Nephron progenitor cell (in vitro differentiated cells): ENCODE results near the gene PKDCC.

ENCODE experiments used
- DNase-seq: peaks from one replicate; pipeline ENCODE4 v3.0.0; 2021
- H3K27ac Mint-ChIP-seq: 2 replicates; pipeline ENCODE4 v1.8.0; 2021; ENCODE audit warnings: mild to moderate bottlenecking, moderate library complexity, mixed read lengths
- H3K27me3 Mint-ChIP-seq: 2 replicates; pipeline ENCODE4 v1.8.0; 2021; ENCODE audit warnings: mild to moderate bottlenecking, low read depth, mixed read lengths; ENCODE audit not compliant: poor library complexity
- H3K36me3 Mint-ChIP-seq: 2 replicates; pipeline ENCODE4 v1.8.0; 2021; ENCODE audit warnings: low read depth, mixed read lengths
- H3K4me1 Mint-ChIP-seq: 2 replicates; pipeline ENCODE4 v1.8.0; 2021; ENCODE audit warnings: mixed read lengths
- H3K4me3 Mint-ChIP-seq: 2 replicates; pipeline ENCODE4 v1.8.0; 2021; ENCODE audit warnings: mild to moderate bottlenecking, moderate library complexity, mixed read lengths
- H3K9me3 Mint-ChIP-seq: 2 replicates; pipeline ENCODE4 v1.8.0; 2021; ENCODE audit warnings: mild to moderate bottlenecking, moderate library complexity, mixed read lengths
- TF ChIP-seq, protein P1 (sequence below): fragments of 200-600 bp; sonication (generic); IDR thresholded peaks from 2 replicates; pipeline ENCODE4 v1.5.0; 2021; ENCODE audit warnings: antibody characterized with exemption

The PKDCC gene

DNA sequence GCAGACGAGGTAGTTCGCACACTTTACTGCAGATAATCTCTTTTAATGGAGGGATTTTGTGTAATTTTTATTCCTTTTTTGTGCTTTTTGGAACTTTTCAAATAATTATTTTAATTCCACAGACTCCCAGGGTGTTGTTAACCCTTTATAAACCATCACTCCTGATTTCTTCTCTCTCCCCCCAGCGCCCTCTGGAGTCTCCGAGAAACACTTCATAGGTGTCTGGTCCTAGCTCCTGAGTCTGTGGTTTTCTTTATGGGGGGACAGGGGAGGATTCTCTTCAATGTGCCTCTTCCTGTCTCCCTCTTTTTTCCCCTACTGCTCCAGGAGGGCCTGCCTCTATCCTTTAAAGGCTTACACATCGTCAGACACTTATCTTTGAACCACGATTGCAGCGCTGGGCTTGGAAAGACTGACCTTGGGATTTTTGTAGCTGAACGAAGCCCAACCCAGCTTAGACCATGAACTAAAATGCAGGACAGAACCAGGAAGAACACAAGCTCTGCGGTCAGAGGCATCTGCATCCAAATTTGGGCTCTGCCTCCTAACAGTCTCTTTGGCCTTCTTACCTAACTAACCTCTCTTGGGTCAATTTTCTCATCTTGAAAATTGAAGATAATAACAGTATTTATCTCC lies 7.1 kb upstream of the PKDCC start:
- Mint-ChIP-seq H3K27me3 (peaks cover 80% of the 10 kb centered on the region), H3K4me1 (peaks cover 52% of the 10 kb centered on the region), H3K4me3 (no peak overlapping the region), H3K9me3 (peaks cover 5% of the 10 kb centered on the region), H3K27ac (no peak overlapping the region), H3K36me3 (peaks cover 4% of the 10 kb centered on the region)
- TF ChIP-seq, protein P1, sequence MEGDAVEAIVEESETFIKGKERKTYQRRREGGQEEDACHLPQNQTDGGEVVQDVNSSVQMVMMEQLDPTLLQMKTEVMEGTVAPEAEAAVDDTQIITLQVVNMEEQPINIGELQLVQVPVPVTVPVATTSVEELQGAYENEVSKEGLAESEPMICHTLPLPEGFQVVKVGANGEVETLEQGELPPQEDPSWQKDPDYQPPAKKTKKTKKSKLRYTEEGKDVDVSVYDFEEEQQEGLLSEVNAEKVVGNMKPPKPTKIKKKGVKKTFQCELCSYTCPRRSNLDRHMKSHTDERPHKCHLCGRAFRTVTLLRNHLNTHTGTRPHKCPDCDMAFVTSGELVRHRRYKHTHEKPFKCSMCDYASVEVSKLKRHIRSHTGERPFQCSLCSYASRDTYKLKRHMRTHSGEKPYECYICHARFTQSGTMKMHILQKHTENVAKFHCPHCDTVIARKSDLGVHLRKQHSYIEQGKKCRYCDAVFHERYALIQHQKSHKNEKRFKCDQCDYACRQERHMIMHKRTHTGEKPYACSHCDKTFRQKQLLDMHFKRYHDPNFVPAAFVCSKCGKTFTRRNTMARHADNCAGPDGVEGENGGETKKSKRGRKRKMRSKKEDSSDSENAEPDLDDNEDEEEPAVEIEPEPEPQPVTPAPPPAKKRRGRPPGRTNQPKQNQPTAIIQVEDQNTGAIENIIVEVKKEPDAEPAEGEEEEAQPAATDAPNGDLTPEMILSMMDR, result no peak
- no peak for DNase-seq

DNA sequence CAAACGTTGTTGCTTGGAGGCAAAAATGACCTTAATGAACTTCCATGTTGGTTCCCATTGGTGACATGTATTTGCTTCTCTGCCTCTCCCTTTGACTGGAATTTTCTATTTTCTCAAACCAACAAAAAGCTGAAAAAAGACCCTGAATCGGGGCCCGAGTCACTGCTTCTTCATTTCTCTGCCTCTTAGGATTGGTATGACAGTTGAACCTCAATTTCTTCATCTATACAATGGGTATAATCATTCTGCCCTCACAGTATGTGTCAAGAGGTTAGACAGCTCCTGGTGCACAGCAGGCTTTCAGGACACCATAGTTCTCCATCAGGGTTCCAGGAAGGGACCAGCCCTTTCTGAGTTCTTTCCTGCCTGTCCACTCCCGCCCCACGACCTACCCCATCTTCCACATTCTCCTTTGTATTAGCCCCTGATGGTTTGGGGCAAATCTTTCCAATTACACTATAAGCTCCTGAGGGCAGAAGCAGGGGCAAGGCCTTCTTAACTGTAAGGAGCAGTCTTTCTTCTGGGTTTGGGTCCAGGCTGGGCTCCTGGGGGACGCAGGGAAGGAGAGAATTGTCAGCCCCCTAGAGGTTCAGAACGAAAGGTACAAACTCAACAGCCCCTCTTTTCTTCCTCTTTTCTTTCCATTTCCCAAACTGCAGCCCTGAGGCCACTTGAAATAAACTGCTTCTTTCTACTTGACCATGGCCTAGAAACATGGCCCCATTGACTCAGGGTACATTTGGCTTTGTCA lies 6.3 kb upstream of the PKDCC start:
- TF ChIP-seq, protein P1, result no peak
- no peak for DNase-seq
- Mint-ChIP-seq H3K9me3 (peaks cover 5% of the 10 kb centered on the region), H3K27me3 (peaks cover 74% of the 10 kb centered on the region), H3K27ac (no peak overlapping the region), H3K4me3 (no peak overlapping the region), H3K4me1 (peaks cover 60% of the 10 kb centered on the region), H3K36me3 (peaks cover 4% of the 10 kb centered on the region)

DNA sequence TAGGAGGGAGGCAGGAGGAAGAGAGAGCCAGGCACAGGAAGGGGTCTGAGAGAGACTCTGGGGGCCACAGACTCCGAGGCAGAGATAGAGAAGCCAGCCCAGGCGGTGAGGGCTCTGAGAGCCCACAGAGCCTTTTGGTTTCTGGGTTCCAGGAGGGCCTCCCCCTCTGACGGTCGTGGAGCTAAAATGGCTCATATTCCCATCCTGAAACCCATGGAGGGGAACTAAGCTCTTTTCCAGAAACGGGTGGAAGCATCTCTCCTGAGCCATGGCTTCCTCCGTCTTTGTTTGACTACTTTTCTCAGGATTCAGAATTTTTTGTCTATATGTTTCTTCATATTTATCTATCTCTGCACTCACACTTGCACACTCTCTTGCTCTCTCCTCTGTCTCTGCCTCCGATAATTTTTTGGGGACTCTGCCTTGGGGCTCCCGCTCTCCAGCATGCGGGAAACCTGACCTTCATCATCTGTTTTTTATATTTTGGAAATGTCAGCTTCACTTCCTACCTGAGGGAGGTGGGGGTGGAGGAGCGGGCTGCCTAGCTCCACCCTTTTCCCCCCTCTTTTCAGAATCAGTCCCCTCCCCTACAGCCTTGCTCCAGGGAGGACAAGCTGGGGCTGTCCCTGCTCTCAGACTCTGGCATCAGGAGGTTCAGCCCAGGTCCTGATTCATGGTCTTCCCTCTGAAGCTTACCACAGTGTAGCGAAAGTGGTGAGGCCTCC lies 5.0 kb upstream of the PKDCC start:
- Mint-ChIP-seq H3K4me1 (peaks cover 58% of the 10 kb centered on the region), H3K4me3 (peak overlapping the region; percentile 41), H3K36me3 (peaks cover 4% of the 10 kb centered on the region), H3K27ac (no peak overlapping the region), H3K9me3 (no peaks in the 10 kb centered on the region), H3K27me3 (peaks cover 70% of the 10 kb centered on the region)
- DNase-seq, result no peak
- TF ChIP-seq, protein P1, result no peak

DNA sequence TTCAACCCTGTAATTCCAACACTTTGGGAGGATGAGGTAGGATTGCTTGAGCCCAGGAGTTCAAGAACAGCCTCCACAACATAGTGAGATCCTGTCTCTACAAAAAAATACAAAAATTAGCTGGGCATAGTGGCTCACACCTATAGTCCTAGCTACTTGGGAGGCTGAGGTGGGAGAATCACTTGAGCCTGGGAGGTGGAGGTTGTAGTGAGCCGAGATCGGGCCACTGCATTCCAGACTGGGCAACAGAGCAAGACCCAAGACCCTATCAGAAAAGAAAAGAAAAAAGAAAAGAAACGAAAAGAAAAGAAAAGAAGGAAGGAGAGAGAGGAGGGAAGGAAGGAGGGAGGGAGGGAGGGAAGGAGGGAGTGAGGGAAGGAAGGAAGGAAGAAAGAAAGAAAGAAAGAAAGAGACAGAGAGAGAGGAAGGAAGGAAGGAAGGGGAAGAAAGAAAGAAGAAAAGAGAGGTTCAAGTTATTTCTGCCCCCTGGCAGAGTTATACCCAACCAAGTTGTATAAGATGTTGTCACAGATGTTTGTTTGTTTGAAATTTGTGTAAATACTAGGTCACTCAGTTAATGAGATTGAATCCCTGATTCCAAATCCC lies 3.9 kb upstream of the PKDCC start:
- Mint-ChIP-seq H3K9me3 (no peaks in the 10 kb centered on the region), H3K4me3 (no peak overlapping the region), H3K4me1 (peaks cover 61% of the 10 kb centered on the region), H3K36me3 (peaks cover 4% of the 10 kb centered on the region), H3K27me3 (peaks cover 63% of the 10 kb centered on the region), H3K27ac (no peak overlapping the region)
- DNase-seq, result no peak
- TF ChIP-seq, protein P1, result no peak

DNA sequence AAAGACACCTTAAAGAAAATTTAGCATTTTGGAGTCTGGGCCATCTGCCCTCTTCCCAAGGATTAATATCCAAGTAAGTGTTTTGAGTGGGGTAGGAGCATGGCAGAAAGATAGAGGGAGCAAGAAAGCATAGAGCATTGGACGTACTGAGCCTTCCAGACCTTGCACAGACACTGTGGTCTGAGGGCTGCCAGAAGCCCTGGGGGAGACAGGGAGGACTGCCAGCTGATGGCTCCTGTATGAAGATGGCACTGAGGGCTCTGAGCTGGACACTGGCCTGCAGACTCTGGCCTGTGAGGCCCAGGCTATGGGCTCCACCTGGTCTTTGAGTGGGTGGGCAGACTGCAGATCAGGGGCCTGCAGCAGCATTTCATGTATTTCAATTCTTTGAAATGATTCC lies 2.9 kb upstream of the PKDCC start:
- Mint-ChIP-seq H3K4me1 (peaks cover 71% of the 10 kb centered on the region), H3K27me3 (peaks cover 60% of the 10 kb centered on the region), H3K4me3 (peak overlapping the region; percentile 4), H3K9me3 (no peaks in the 10 kb centered on the region), H3K36me3 (peaks cover 4% of the 10 kb centered on the region), H3K27ac (no peak overlapping the region)
- TF ChIP-seq, protein P1, result no peak
- DNase-seq, result no peak
